Epithelial cell of esophagus (primary cell): Measurements from ENCODE around the gene GSE1.

Source experiments
- DNase-seq: peaks from one replicate; pipeline ENCODE4 v3.0.0; 2010; ENCODE audit warnings: low read depth
- H3K4me3 ChIP-seq: 2 replicates; pipeline ENCODE4 v1.5.1; 2011; ENCODE audit warnings: mild to moderate bottlenecking, low read length, control low read depth
- TF ChIP-seq, protein P1 (sequence below): IDR thresholded peaks from 2 replicates; pipeline ENCODE4 v1.5.1; 2011; ENCODE audit warnings: low read depth, mild to moderate bottlenecking, low read length, control low read depth, inconsistent platforms; ENCODE audit not compliant: insufficient read depth; ENCODE audit errors: missing control alignments

GSE1 gene

DNA sequence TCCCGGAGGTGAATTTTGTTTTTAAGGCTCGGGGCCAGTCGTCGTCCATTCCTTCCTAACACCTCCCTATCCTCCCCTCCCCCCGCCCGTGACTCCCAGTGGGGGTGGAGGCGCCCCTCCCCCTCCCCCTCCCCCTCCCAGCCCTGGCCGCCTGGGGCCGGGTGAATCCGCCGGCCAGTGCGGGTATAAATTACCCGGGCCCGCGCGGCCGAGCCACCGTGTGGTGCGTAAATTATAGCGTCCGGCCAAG is 2.0 kb upstream of the GSE1 start:
- TF ChIP-seq, protein P1, sequence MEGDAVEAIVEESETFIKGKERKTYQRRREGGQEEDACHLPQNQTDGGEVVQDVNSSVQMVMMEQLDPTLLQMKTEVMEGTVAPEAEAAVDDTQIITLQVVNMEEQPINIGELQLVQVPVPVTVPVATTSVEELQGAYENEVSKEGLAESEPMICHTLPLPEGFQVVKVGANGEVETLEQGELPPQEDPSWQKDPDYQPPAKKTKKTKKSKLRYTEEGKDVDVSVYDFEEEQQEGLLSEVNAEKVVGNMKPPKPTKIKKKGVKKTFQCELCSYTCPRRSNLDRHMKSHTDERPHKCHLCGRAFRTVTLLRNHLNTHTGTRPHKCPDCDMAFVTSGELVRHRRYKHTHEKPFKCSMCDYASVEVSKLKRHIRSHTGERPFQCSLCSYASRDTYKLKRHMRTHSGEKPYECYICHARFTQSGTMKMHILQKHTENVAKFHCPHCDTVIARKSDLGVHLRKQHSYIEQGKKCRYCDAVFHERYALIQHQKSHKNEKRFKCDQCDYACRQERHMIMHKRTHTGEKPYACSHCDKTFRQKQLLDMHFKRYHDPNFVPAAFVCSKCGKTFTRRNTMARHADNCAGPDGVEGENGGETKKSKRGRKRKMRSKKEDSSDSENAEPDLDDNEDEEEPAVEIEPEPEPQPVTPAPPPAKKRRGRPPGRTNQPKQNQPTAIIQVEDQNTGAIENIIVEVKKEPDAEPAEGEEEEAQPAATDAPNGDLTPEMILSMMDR, result no peak
- H3K4me3 ChIP-seq, result peak overlapping the region; percentile 21

DNA sequence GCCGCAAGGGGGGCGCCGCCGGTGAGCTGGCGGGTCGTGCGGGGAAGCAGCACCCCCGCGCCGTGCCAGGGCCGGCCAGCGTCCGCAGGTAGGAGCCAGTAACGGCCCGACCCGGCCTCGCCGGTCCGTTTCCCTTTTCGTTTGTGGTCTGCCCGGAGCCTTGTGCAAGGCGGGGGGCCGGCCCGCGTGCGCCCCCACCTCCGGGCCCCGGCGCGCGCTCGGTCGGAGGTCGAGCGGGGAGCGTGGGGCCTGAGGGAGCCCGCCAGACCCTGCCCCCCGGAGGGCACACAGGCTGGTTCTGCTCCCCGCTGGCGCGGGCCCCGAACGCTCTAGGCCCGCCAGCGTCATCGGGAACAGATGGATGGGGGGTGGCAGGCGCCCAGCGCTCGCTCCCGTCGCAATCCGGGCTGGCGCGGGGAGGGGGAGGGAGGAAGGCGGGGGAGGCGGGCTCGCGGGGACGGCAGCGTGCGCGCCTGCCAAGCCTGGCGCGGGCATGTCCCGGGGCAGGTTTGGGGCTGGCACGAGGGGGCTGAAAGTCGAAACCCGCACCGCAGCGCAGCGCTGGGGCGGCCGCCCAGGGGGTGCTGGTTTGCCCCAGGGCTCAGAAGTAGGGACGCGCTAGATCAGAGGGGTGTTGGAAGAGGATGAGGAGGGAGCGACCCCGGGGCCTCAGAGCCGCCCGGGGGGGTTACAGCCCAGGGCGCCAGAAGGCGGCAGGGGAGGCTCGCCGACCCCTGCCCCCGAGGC is 1.5 kb upstream of the GSE1 start:
- peak overlapping the region; percentile 45 for H3K4me3 ChIP-seq
- TF ChIP-seq, protein P1, result no peak
- peak; percentile 87 for DNase-seq

More for the DNA sequence above, 2.0 kb upstream of the GSE1 start:
- no peak for DNase-seq

GRCh38 chr16:85612191-85612800 is 826 bp upstream of the GSE1 start:
- peak; percentile 96 for DNase-seq
- H3K4me3 ChIP-seq, result peak overlapping the region; percentile 72

DNA sequence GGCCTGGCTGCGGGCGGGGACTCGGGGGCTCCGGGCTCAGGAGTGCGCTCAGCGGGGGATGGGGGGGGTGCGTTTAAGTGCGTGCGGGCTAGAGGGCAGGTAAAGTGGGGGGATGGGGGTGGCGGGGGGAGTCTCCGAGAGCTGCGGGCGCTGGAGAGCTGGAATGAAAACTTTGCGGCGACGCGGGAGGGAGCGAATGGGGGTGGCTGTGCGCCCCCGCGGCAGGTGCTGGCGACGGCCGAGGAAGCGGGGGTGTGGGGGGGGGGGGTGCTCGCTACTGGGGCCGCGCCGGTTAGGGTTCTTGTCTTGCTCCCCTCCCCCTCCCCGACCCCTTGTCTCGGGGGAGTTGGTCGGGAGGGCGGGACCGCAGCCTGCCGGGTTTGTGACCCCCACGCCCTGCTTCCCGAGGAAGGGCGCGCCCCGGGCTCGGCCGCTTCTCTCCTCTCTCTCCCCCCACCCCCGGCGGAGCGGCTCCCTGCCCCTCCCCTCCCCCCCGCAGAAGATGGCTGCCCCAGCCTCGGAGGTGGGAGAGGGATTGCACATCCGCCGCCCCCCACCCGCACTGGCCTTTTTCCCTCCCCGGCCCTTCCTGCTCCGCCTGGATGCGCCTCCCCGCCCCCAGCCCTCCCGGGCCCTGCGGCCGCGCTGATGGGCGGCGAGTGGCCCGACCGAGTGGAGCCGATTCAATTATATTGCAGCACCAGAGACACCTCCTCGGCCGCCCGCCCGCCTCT is 649 bp downstream of the GSE1 start:
- DNase-seq, result peak; percentile 36
- TF ChIP-seq, protein P1, result no peak
- peak overlapping the region; percentile 72 for H3K4me3 ChIP-seq

More at GRCh38 chr16:85612191-85612800, 826 bp upstream of the GSE1 start:
- TF ChIP-seq, protein P1, result peak; percentile 4

DNA sequence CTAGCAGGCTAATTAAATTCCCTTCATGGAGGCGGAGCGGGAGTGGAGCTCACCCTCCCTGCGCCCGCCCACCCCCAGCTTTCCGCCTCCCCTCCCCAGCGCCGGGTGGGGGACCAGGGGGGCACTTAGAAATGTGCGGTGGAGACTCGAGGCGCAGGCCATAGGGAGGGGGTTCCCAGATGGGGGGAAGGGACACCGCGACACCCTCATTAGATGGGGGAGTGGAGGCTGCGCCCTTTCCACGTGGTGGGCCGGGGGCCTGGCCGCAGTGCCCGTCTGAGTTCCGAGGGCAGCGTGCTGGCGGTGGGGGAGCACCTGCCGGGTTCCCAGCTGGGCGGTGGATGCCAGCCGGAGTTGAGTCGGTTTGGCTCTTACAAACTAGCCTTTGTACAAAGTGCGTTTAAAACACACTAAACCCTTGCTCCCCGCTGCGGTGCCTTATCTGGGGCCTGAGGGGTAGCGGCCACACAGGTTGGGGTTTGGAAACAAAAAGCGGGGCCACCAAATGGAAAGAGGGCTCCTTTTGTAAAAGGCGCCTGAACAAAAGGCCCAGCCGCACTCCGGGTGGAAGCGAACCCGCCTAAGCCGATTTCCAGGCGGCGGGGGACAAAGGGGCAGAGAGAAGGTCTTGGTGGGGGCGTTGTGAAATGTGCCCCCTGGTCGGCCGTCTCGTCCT is 1.4 kb downstream of the GSE1 start:
- peak overlapping the region; percentile 72 for H3K4me3 ChIP-seq
- peak; percentile 27 for DNase-seq
- TF ChIP-seq, protein P1, result no peak

DNA sequence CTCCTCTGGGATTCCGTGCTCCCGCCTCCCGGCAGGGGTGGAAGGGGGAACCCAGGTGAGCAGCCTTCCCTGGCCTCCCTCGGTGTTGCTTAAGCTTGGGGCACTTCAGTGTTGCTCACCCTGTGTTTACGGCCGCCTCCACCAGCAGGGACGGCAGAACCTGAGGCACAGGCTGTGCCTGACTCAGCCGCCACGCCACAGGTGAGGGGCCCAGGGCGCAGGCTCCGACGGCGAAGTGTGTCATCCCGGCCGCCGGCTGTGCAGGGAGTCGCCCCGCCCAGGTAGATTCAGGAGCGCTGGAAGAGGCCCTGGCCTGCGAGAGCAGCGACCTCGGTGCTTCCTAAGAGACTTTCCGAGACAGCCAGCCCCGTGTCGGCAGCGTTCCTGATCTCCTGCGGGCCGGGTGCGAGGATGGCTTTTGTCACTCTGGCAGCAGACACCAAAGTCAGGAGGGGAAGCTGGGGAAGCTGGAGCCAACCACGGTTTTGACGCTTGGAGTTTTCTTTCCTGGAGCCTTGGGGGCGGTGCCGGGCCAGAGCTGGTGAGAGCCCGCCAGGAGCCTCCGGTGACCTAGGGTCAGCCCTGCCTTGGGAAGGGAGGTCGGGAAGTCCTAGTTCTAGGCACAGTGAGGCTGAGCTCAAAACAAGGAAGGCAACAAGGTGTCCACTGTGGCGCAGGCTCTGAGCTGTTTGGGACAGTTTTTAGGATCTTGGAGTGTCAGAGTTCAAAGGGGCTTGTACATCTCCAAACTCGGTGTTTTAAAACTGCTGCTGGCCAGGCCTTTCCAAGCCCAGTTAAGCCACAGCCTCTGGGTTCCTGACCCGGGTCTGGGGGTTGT is 2.1 kb downstream of the GSE1 start:
- TF ChIP-seq, protein P1, result no peak
- peak; percentile 99 for DNase-seq
- peak overlapping the region; percentile 72 for H3K4me3 ChIP-seq
